Calu3 (cell line): ENCODE measurements around the gene CYBB. TPM values are rescaled to one million over a fixed set of nuclear protein-coding genes. Genes with fewer than 3 reads are reported as not detected.

Source experiments
- BruUV-seq: library from RNA; stranded (reverse); fragments of 400-500 nt; replicated peaks from 2 replicates; lab custom pipeline; 2021; lab: Mats Ljungman, UMichigan
- CTCF ChIA-PET: fragments of 300-600 bp; sonication (Branson Sonifier 250); formaldehyde crosslinking; loops from one replicate; lab custom pipeline; 2022; ENCODE audit warnings: antibody characterized with exemption; lab: Charles Lee
- DNase-seq: peaks from one replicate; pipeline ENCODE4 v3.0.0; 2022
- H3K27ac Mint-ChIP-seq: one replicate; pipeline ENCODE4 v1.8.0; 2022; ENCODE audit warnings: mixed read lengths; ENCODE audit not compliant: unreplicated experiment
- H3K27me3 Mint-ChIP-seq: one replicate; pipeline ENCODE4 v1.8.0; 2022; ENCODE audit warnings: mixed read lengths; ENCODE audit not compliant: unreplicated experiment
- H3K36me3 Mint-ChIP-seq: one replicate; pipeline ENCODE4 v1.8.0; 2022; ENCODE audit warnings: mild to moderate bottlenecking, moderate library complexity, mixed read lengths; ENCODE audit not compliant: insufficient read depth, unreplicated experiment
- H3K4me1 Mint-ChIP-seq: one replicate; pipeline ENCODE4 v1.8.0; 2022; ENCODE audit warnings: mild to moderate bottlenecking, low read depth, mixed read lengths; ENCODE audit not compliant: unreplicated experiment
- H3K4me3 Mint-ChIP-seq: one replicate; pipeline ENCODE4 v1.8.0; 2022; ENCODE audit warnings: mild to moderate bottlenecking, low read depth, moderate library complexity, mixed read lengths; ENCODE audit not compliant: unreplicated experiment
- H3K9me3 Mint-ChIP-seq: one replicate; pipeline ENCODE4 v1.8.0; 2022; ENCODE audit warnings: low read depth, mixed read lengths; ENCODE audit not compliant: unreplicated experiment
- CTCF ChIP-seq: fragments of 200-600 bp; IDR thresholded peaks from one replicate; pipeline ENCODE4 v1.8.0; 2022; ENCODE audit warnings: antibody characterized with exemption; ENCODE audit not compliant: unreplicated experiment
- intact Hi-C: fragments of 100-400 bp; cut with micrococcal nuclease; formaldehyde crosslinking; loops from one replicate; pipeline ENCODE4 v1.10.0; 2022; ENCODE audit not compliant: unreplicated experiment
- total RNA-seq: library from RNA; stranded (reverse); gene quantifications from 2 replicates; pipeline ENCODE4 v1.2.3, GENCODE V29; 2022

The CYBB gene
- total RNA-seq, 1 experiment from 2014 or later: 1.8 TPM

- Mint-ChIP-seq H3K4me3 (no peak overlapping the region), H3K4me1 (peaks cover 9% of the 10 kb centered on the region), H3K36me3 (no peaks in the 10 kb centered on the region), H3K27me3 (no peaks in the 10 kb centered on the region), H3K9me3 (no peaks in the 10 kb centered on the region), H3K27ac (no peak overlapping the region)
- TF ChIP-seq CTCF: no peak
- intact Hi-C loops: loop anchor here (1.0 to 10.0 kb wide), 4 partner anchors 79 to 350 kb away; no protein-coding TSS in a partner anchor
- DNase-seq: no peak
- no TSS peak for BruUV-seq
- CTCF ChIA-PET: interaction anchor here (1.0 to 3.5 kb wide), 2 partner anchors 79 to 253 kb away, joined by 3 to 23 read pairs; partner anchors contain the start of gene LANCL3
These were observed 44.8 kb downstream of the CYBB start for GRCh38 chrX:37824491-37825214.

GRCh38 chrX:37825215-37825842, 45.5 kb downstream of the CYBB start:
- Mint-ChIP-seq H3K27ac (no peak overlapping the region), H3K27me3 (no peaks in the 10 kb centered on the region), H3K4me1 (peaks cover 9% of the 10 kb centered on the region), H3K36me3 (no peaks in the 10 kb centered on the region), H3K9me3 (no peaks in the 10 kb centered on the region), H3K4me3 (no peak overlapping the region)
- TF ChIP-seq CTCF: peak; percentile 69
- peak; percentile 52 for DNase-seq
- intact Hi-C loops: loop anchor here (1.0 to 10.0 kb wide), 4 partner anchors 80 to 349 kb away; no protein-coding TSS in a partner anchor
- no TSS peak for BruUV-seq
- CTCF ChIA-PET: interaction anchor here (3.5 kb wide), 1 partner anchor 80 kb away, joined by 23 read pairs; no protein-coding TSS in a partner anchor

- BruUV-seq: no TSS peak
- H3K36me3 Mint-ChIP-seq: no peaks in the 10 kb centered on the region
- DNase-seq: no peak
- no peak for TF ChIP-seq CTCF
- no peak overlapping the region for H3K27ac Mint-ChIP-seq
- CTCF ChIA-PET: no interaction called here
- no peak overlapping the region for H3K4me3 Mint-ChIP-seq
- intact Hi-C loops: loop anchor here (5.0 to 10.0 kb wide), 2 partner anchors 83 to 345 kb away; no protein-coding TSS in a partner anchor
- H3K9me3 Mint-ChIP-seq: no peaks in the 10 kb centered on the region
- no peaks in the 10 kb centered on the region for H3K27me3 Mint-ChIP-seq
- H3K4me1 Mint-ChIP-seq: peaks cover 6% of the 10 kb centered on the region
These were observed 49.9 kb downstream of the CYBB start for GRCh38 chrX:37829721-37830120.

GRCh38 chrX:37830371-37830770, 50.5 kb downstream of the CYBB start:
- DNase-seq: no peak
- Mint-ChIP-seq H3K4me3 (no peak overlapping the region), H3K27me3 (no peaks in the 10 kb centered on the region), H3K27ac (no peak overlapping the region), H3K9me3 (no peaks in the 10 kb centered on the region), H3K4me1 (no peaks in the 10 kb centered on the region), H3K36me3 (no peaks in the 10 kb centered on the region)
- CTCF ChIA-PET: no interaction called here
- no peak for TF ChIP-seq CTCF
- intact Hi-C loops: no loop called here
- BruUV-seq: no TSS peak
